ENCODE data around the gene CYP3A5. TPM values are rescaled to one million over a fixed set of nuclear protein-coding genes. Genes with fewer than 3 reads are reported as not detected.

The CYP3A5 gene
- total and polyA plus RNA-seq, 2 of the 4 experiments (the other 2 are of a cell fraction): not detected

DNA sequence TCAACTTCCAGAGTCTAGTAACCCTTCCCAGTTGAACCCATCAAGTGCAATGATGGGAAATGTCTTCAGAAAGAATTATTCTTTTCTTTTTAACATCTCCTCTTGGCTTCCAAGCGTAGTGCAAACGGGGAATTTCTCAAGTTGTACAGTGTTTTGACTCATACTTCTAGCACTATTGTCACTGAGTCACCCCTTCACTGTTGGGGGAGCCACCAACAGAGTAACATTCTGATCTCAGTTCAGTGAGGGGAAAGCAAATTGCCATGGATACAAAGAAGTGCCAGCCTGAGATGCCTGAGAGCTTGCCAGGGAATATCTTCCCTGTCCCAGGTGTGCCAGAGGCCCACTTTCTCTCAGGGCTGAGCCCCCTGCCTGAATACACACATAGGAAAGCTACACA is 31.0 kb downstream of the CYP3A5 start:
- Histone ChIP-seq H2BK5ac (ENCODE audit: low read depth, low read length, poor library complexity, severe bottlenecking) (no peak overlapping the region), H4K20me1 (ENCODE audit: insufficient read depth, low read length) (no peaks in the 10 kb centered on the region), H3K9ac (ENCODE audit: low read depth, low read length) (no peak overlapping the region), H4K91ac (ENCODE audit: insufficient read depth, low read depth, low read length) (no peak overlapping the region), H4K8ac (ENCODE audit: low read depth in 2 of 2, low read length in 2 of 2) (no peak overlapping the region), H3K27me3 (ENCODE audit: control insufficient read depth, insufficient read depth, low read length) (no peaks in the 10 kb centered on the region), H3K14ac (replicated peaks; ENCODE audit: low read depth, low read length) (no peak overlapping the region), H3K23ac (ENCODE audit: low read depth, low read length) (no peak overlapping the region), H2BK15ac (ENCODE audit: low read depth, low read length) (no peak overlapping the region), H3K36me3 (ENCODE audit: control insufficient read depth, insufficient read depth, low read length) (no peaks in the 10 kb centered on the region), H3K4me3 (ENCODE audit: insufficient read depth, low read depth, low read length) (no peak overlapping the region), H3K9me3 (ENCODE audit: control insufficient read depth, insufficient read depth, low read length) (no peaks in the 10 kb centered on the region), H2BK120ac (ENCODE audit: low read depth, low read length) (no peak overlapping the region), H3K9me1 (ENCODE audit: insufficient read depth, low read length) (no peaks in the 10 kb centered on the region; the same call in 1 of the 2 replicates), H4K5ac (ENCODE audit: low read depth, low read length) (no peak overlapping the region), H2AFZ (replicated peaks; ENCODE audit: low read length, poor library complexity) (no peak overlapping the region), H3K27ac (ENCODE audit: insufficient read depth, low read length) (no peak overlapping the region), H3K4me2 (ENCODE audit: low read depth, low read length) (no peak overlapping the region), H3K18ac (ENCODE audit: low read depth, low read length) (no peak overlapping the region), H3K4ac (ENCODE audit: low read depth, low read length) (no peak overlapping the region), H2AK9ac (replicated peaks; ENCODE audit: low read depth, low read length, poor library complexity) (no peak overlapping the region), H2BK20ac (ENCODE audit: low read depth, low read length) (no peak overlapping the region), H3K4me1 (ENCODE audit: control insufficient read depth, insufficient read depth, low read length) (no peaks in the 10 kb centered on the region), H3K56ac (ENCODE audit: extremely low read depth, insufficient read depth, low read length) (no peak overlapping the region), H2AK5ac (ENCODE audit: low read depth, low read length) (no peak overlapping the region), H3K79me1 (ENCODE audit: low read depth in 1 of 2, low read length in 2 of 2) (no peaks in the 10 kb centered on the region)
- POLR2A ChIA-PET (ENCODE audit: unreplicated experiment): no interaction called here
- in situ Hi-C loops (cut with MboI; ENCODE audit: low sequenced_read_pairs): no loop called here
- DNase-seq (no peak), ATAC-seq (ENCODE audit: low read depth) (no peak)
- WGBS, 2 experiments (ENCODE audit: extremely low coverage in 2 of 2, insufficient read length in 1 of 2): no CpG with 5 or more reads among the region's 2 CpGs
- intact Hi-C loops (cut with micrococcal nuclease): no loop called here
- CTCF ChIA-PET: no interaction called here
- no TSS peak for BruUV-seq (replicated peaks)
- dilution Hi-C loops (cut with HindIII; ENCODE audit: low sequenced_read_pairs, unreplicated experiment): no loop called here
- TF ChIP-seq NFE2L2 (IDR thresholded peaks at IDR 0.05; ENCODE audit: low read depth, low read length) (no peak), MXI1 (IDR thresholded peaks at IDR 0.05; ENCODE audit: borderline replicate concordance, low read depth, low read length) (no peak), POLR2A (IDR thresholded peaks at IDR 0.05; ENCODE audit: low read depth, low read length) (no peak), MAFK (IDR thresholded peaks at IDR 0.05; ENCODE audit: low read depth, low read length) (no peak), FOS (IDR thresholded peaks at IDR 0.05; ENCODE audit: low read depth, low read length) (no peak), RCOR1 (IDR thresholded peaks at IDR 0.05; ENCODE audit: insufficient replicate concordance, low read length) (no peak), RFX5 (IDR thresholded peaks at IDR 0.05; ENCODE audit: low read depth, low read length) (no peak), SMC3 (IDR thresholded peaks at IDR 0.05; ENCODE audit: low read depth, low read length) (no peak)
- TF ChIP-seq, protein P1, sequence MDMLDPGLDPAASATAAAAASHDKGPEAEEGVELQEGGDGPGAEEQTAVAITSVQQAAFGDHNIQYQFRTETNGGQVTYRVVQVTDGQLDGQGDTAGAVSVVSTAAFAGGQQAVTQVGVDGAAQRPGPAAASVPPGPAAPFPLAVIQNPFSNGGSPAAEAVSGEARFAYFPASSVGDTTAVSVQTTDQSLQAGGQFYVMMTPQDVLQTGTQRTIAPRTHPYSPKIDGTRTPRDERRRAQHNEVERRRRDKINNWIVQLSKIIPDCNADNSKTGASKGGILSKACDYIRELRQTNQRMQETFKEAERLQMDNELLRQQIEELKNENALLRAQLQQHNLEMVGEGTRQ (IDR thresholded peaks at IDR 0.05; ENCODE audit: low read depth, low read length): no peak
- TF ChIP-seq, protein P2, sequence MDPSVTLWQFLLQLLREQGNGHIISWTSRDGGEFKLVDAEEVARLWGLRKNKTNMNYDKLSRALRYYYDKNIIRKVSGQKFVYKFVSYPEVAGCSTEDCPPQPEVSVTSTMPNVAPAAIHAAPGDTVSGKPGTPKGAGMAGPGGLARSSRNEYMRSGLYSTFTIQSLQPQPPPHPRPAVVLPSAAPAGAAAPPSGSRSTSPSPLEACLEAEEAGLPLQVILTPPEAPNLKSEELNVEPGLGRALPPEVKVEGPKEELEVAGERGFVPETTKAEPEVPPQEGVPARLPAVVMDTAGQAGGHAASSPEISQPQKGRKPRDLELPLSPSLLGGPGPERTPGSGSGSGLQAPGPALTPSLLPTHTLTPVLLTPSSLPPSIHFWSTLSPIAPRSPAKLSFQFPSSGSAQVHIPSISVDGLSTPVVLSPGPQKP (IDR thresholded peaks at IDR 0.05; ENCODE audit: borderline replicate concordance, low read depth, low read length): no peak

Data from IMR-90 (cell line).